ENCODE data around the gene CCDC39. TPM values are rescaled to one million over a fixed set of nuclear protein-coding genes. Genes with fewer than 3 reads are reported as not detected.

The CCDC39 gene
- total RNA-seq: not detected
- not detected for polyA plus RNA-seq

- peak within 1 kb of the TSS; percentile 81 to 93 (median 90) for H3K4me3 Mint-ChIP-seq
- peak within 1 kb of the TSS; percentile 48 for H3K4me3 ChIP-seq (ENCODE audit: low read length)
- peak within 1 kb of the TSS in 6 of 8 donors; percentile 9 to 69 (median 52) for H3K27ac Mint-ChIP-seq
- peaks cover 0 to 11% (median 10%) of the 10 kb centered on the region in 5 donors for H3K9me3 Mint-ChIP-seq
- no peaks in the 10 kb centered on the region for H3K36me3 ChIP-seq (ENCODE audit: insufficient read depth, low read length)
- CTCF ChIA-PET: interaction anchor here (1.9 kb wide), 1 partner anchor 77 kb away, joined by 4 read pairs; the partner anchor contains the start of gene TTC14
- H3K4me1 Mint-ChIP-seq: peaks cover 18 to 24% (median 23%) of the 10 kb centered on the region in 3 donors
- peaks cover 36 to 64% of the 10 kb centered on the region in 2 donors for H3K27me3 Mint-ChIP-seq
- POLR2A ChIA-PET: no interaction called here
- DNase-seq: peak; percentile 3 to 70 (median 43)
- peaks cover 8% of the 10 kb centered on the region for H3K4me1 ChIP-seq (ENCODE audit: insufficient read depth, low read length)
- H3K27me3 ChIP-seq (ENCODE audit: insufficient read depth, low read length, poor library complexity, severe bottlenecking): peaks cover 11% of the 10 kb centered on the region
- H3K36me3 Mint-ChIP-seq: peaks cover 0 to 3% (median 1%) of the 10 kb centered on the region in 3 donors
- no peaks in the 10 kb centered on the region for H3K9me3 ChIP-seq (ENCODE audit: low read length)
- H3K27ac ChIP-seq (ENCODE audit: low read depth, low read length): no peak within 1 kb of the TSS
Observed at GRCh38 chr3:180679178-180680096, at the start of gene CCDC39. Gene CCDC39, minus strand, starts transcription at chr3:180679489. Its CDS starts 109 bp downstream, at chr3:180679380.

GRCh38 chr3:180720012-180720411 is 40.7 kb upstream of the CCDC39 start:
- Histone ChIP-seq H3K27ac (ENCODE audit: low read depth, low read length) (no peak overlapping the region), H3K27me3 (ENCODE audit: insufficient read depth, low read length, poor library complexity, severe bottlenecking) (no peaks in the 10 kb centered on the region), H3K36me3 (ENCODE audit: insufficient read depth, low read length) (no peaks in the 10 kb centered on the region), H3K4me1 (ENCODE audit: insufficient read depth, low read length) (no peaks in the 10 kb centered on the region), H3K4me3 (ENCODE audit: low read length) (no peak overlapping the region), H3K9me3 (ENCODE audit: low read length) (no peaks in the 10 kb centered on the region)
- peaks cover 0 to 2% (median 0%) of the 10 kb centered on the region in 5 donors for H3K9me3 Mint-ChIP-seq
- no peaks in the 10 kb centered on the region for H3K4me1 Mint-ChIP-seq
- peaks cover 2 to 8% of the 10 kb centered on the region in 2 donors for H3K27me3 Mint-ChIP-seq
- no peak for DNase-seq
- POLR2A ChIA-PET: no interaction called here
- H3K4me3 Mint-ChIP-seq: no peak overlapping the region
- H3K27ac Mint-ChIP-seq: no peak overlapping the region
- CTCF ChIA-PET: no interaction called here
- H3K36me3 Mint-ChIP-seq: no peaks in the 10 kb centered on the region

- DNase-seq: no peak
- POLR2A ChIA-PET: no interaction called here
- H3K27me3 ChIP-seq (ENCODE audit: insufficient read depth, low read length, poor library complexity, severe bottlenecking): no peaks in the 10 kb centered on the region
- no peak overlapping the region for H3K27ac ChIP-seq (ENCODE audit: low read depth, low read length)
- H3K4me1 ChIP-seq (ENCODE audit: insufficient read depth, low read length): no peaks in the 10 kb centered on the region
- Mint-ChIP-seq H3K4me1 (no peaks in the 10 kb centered on the region), H3K27ac (no peak overlapping the region), H3K4me3 (no peak overlapping the region), H3K27me3 (peaks cover 1 to 18% of the 10 kb centered on the region in 2 donors), H3K9me3 (peaks cover 0 to 6% (median 0%) of the 10 kb centered on the region in 5 donors), H3K36me3 (no peaks in the 10 kb centered on the region)
- no peaks in the 10 kb centered on the region for H3K9me3 ChIP-seq (ENCODE audit: low read length)
- no peak overlapping the region for H3K4me3 ChIP-seq (ENCODE audit: low read length)
- no peaks in the 10 kb centered on the region for H3K36me3 ChIP-seq (ENCODE audit: insufficient read depth, low read length)
- CTCF ChIA-PET: no interaction called here
Observed at GRCh38 chr3:180707896-180708295, 28.6 kb upstream of the CCDC39 start.

GRCh38 chr3:180705619-180706018 is 26.3 kb upstream of the CCDC39 start:
- ChIA-PET CTCF (no interaction called here), POLR2A (no interaction called here)
- Mint-ChIP-seq H3K27ac (no peak overlapping the region), H3K4me1 (no peaks in the 10 kb centered on the region), H3K27me3 (peaks cover 2 to 37% of the 10 kb centered on the region in 2 donors), H3K36me3 (no peaks in the 10 kb centered on the region), H3K9me3 (peaks cover 0 to 6% (median 0%) of the 10 kb centered on the region in 5 donors), H3K4me3 (no peak overlapping the region)
- Histone ChIP-seq H3K36me3 (ENCODE audit: insufficient read depth, low read length) (no peaks in the 10 kb centered on the region), H3K4me3 (ENCODE audit: low read length) (no peak overlapping the region), H3K27ac (ENCODE audit: low read depth, low read length) (no peak overlapping the region), H3K27me3 (ENCODE audit: insufficient read depth, low read length, poor library complexity, severe bottlenecking) (no peaks in the 10 kb centered on the region), H3K4me1 (ENCODE audit: insufficient read depth, low read length) (no peaks in the 10 kb centered on the region), H3K9me3 (ENCODE audit: low read length) (no peaks in the 10 kb centered on the region)
- DNase-seq: no peak

GRCh38 chr3:180704532-180704931 is 25.2 kb upstream of the CCDC39 start:
- no peaks in the 10 kb centered on the region for H3K4me1 Mint-ChIP-seq
- H3K4me3 Mint-ChIP-seq: no peak overlapping the region
- H3K4me3 ChIP-seq (ENCODE audit: low read length): no peak overlapping the region
- no peak for DNase-seq
- no peaks in the 10 kb centered on the region for H3K36me3 Mint-ChIP-seq
- H3K27me3 Mint-ChIP-seq: peaks cover 2 to 46% of the 10 kb centered on the region in 2 donors
- no peaks in the 10 kb centered on the region for H3K27me3 ChIP-seq (ENCODE audit: insufficient read depth, low read length, poor library complexity, severe bottlenecking)
- no peak overlapping the region for H3K27ac Mint-ChIP-seq
- ChIA-PET POLR2A (no interaction called here), CTCF (no interaction called here)
- H3K4me1 ChIP-seq (ENCODE audit: insufficient read depth, low read length): no peaks in the 10 kb centered on the region
- H3K9me3 Mint-ChIP-seq: peaks cover 0 to 6% (median 0%) of the 10 kb centered on the region in 5 donors
- H3K9me3 ChIP-seq (ENCODE audit: low read length): no peaks in the 10 kb centered on the region
- H3K36me3 ChIP-seq (ENCODE audit: insufficient read depth, low read length): no peaks in the 10 kb centered on the region
- H3K27ac ChIP-seq (ENCODE audit: low read depth, low read length): no peak overlapping the region

- no peak overlapping the region for H3K4me3 ChIP-seq (ENCODE audit: low read length)
- Mint-ChIP-seq H3K27ac (no peak overlapping the region), H3K4me1 (no peaks in the 10 kb centered on the region), H3K27me3 (peaks cover 2 to 46% of the 10 kb centered on the region in 2 donors), H3K9me3 (peaks cover 0 to 6% (median 0%) of the 10 kb centered on the region in 5 donors), H3K4me3 (no peak overlapping the region), H3K36me3 (no peaks in the 10 kb centered on the region)
- no peaks in the 10 kb centered on the region for H3K4me1 ChIP-seq (ENCODE audit: insufficient read depth, low read length)
- no peak overlapping the region for H3K27ac ChIP-seq (ENCODE audit: low read depth, low read length)
- ChIA-PET CTCF (no interaction called here), POLR2A (no interaction called here)
- no peaks in the 10 kb centered on the region for H3K36me3 ChIP-seq (ENCODE audit: insufficient read depth, low read length)
- DNase-seq: no peak
- H3K9me3 ChIP-seq (ENCODE audit: low read length): no peaks in the 10 kb centered on the region
- no peaks in the 10 kb centered on the region for H3K27me3 ChIP-seq (ENCODE audit: insufficient read depth, low read length, poor library complexity, severe bottlenecking)
Observed at GRCh38 chr3:180700941-180701340, 21.7 kb upstream of the CCDC39 start.

- peaks cover 8 to 44% of the 10 kb centered on the region in 2 donors for H3K27me3 Mint-ChIP-seq
- H3K9me3 ChIP-seq (ENCODE audit: low read length): no peaks in the 10 kb centered on the region
Observed at GRCh38 chr3:180698760-180699270, 19.5 kb upstream of the CCDC39 start.

GRCh38 chr3:180694321-180694720 is 15.0 kb upstream of the CCDC39 start:
- H3K27ac Mint-ChIP-seq: no peak overlapping the region
- H3K27me3 Mint-ChIP-seq: peaks cover 15 to 34% of the 10 kb centered on the region in 2 donors
- no peaks in the 10 kb centered on the region for H3K36me3 Mint-ChIP-seq
- CTCF ChIA-PET: no interaction called here
- Histone ChIP-seq H3K4me1 (ENCODE audit: insufficient read depth, low read length) (no peaks in the 10 kb centered on the region), H3K36me3 (ENCODE audit: insufficient read depth, low read length) (no peaks in the 10 kb centered on the region), H3K4me3 (ENCODE audit: low read length) (no peak overlapping the region), H3K9me3 (ENCODE audit: low read length) (no peaks in the 10 kb centered on the region), H3K27me3 (ENCODE audit: insufficient read depth, low read length, poor library complexity, severe bottlenecking) (no peaks in the 10 kb centered on the region), H3K27ac (ENCODE audit: low read depth, low read length) (no peak overlapping the region)
- POLR2A ChIA-PET: no interaction called here
- no peak for DNase-seq
- no peaks in the 10 kb centered on the region for H3K4me1 Mint-ChIP-seq
- peaks cover 0 to 2% (median 0%) of the 10 kb centered on the region in 5 donors for H3K9me3 Mint-ChIP-seq
- no peak overlapping the region for H3K4me3 Mint-ChIP-seq

More at GRCh38 chr3:180698760-180699270, 19.5 kb upstream of the CCDC39 start:
- Histone ChIP-seq H3K36me3 (ENCODE audit: insufficient read depth, low read length) (no peaks in the 10 kb centered on the region), H3K27me3 (ENCODE audit: insufficient read depth, low read length, poor library complexity, severe bottlenecking) (no peaks in the 10 kb centered on the region), H3K4me3 (ENCODE audit: low read length) (no peak overlapping the region), H3K27ac (ENCODE audit: low read depth, low read length) (no peak overlapping the region), H3K4me1 (ENCODE audit: insufficient read depth, low read length) (no peaks in the 10 kb centered on the region)
- Mint-ChIP-seq H3K27ac (no peak overlapping the region), H3K36me3 (no peaks in the 10 kb centered on the region), H3K9me3 (no peaks in the 10 kb centered on the region), H3K4me1 (no peaks in the 10 kb centered on the region), H3K4me3 (no peak overlapping the region)
- ChIA-PET CTCF (no interaction called here), POLR2A (no interaction called here)
- DNase-seq: no peak
